HEK293 (cell line): Measurements from ENCODE around the gene DHRS4L2.
"Not testable (repeated sequence)": the region's sequence is repeated elsewhere in the genome, so short reads cannot be mapped to it uniquely, and the experiment has no call there.

ENCODE experiments used
- CTCF ChIP-seq: fragments of 450-650 bp; formaldehyde crosslinking; IDR thresholded peaks from 2 replicates; pipeline ENCODE4 v1.5.1; 2016; ENCODE audit warnings: missing biosample characterization, missing genetic modification characterization
- OSR2 ChIP-seq: fragments of 450-650 bp; formaldehyde crosslinking; IDR thresholded peaks from 2 replicates; pipeline ENCODE4 v1.5.1; 2016; ENCODE audit warnings: missing biosample characterization, missing genetic modification characterization
- ZBTB1 ChIP-seq: fragments of 450-650 bp; formaldehyde crosslinking; IDR thresholded peaks from 2 replicates; pipeline ENCODE4 v1.5.1; 2016; ENCODE audit warnings: missing biosample characterization, missing genetic modification characterization
- ZFP41 ChIP-seq: fragments of 450-650 bp; formaldehyde crosslinking; IDR thresholded peaks from 2 replicates; pipeline ENCODE4 v1.5.1; 2016; ENCODE audit warnings: missing biosample characterization, missing genetic modification characterization, borderline replicate concordance
- ZNF132 ChIP-seq: fragments of 450-650 bp; formaldehyde crosslinking; IDR thresholded peaks from 2 replicates; pipeline ENCODE4 v1.5.1; 2017; ENCODE audit warnings: missing biosample characterization, missing genetic modification characterization, borderline replicate concordance
- ZNF175 ChIP-seq: fragments of 450-650 bp; formaldehyde crosslinking; IDR thresholded peaks from 2 replicates; pipeline ENCODE4 v1.5.1; 2016; ENCODE audit warnings: missing biosample characterization, missing genetic modification characterization
- ZNF302 ChIP-seq: fragments of 450-650 bp; formaldehyde crosslinking; IDR thresholded peaks from 2 replicates; pipeline ENCODE4 v1.5.1; 2016; ENCODE audit warnings: missing biosample characterization, missing genetic modification characterization, low read depth
- ZNF610 ChIP-seq: fragments of 450-650 bp; formaldehyde crosslinking; IDR thresholded peaks from 2 replicates; pipeline ENCODE4 v1.5.1; 2016; ENCODE audit warnings: missing biosample characterization, missing genetic modification characterization, borderline replicate concordance
- TF ChIP-seq, protein P1 (sequence below): fragments of 450-650 bp; formaldehyde crosslinking; IDR thresholded peaks from 2 replicates; pipeline ENCODE4 v1.5.1; 2016; ENCODE audit warnings: missing biosample characterization, missing genetic modification characterization

DNA sequence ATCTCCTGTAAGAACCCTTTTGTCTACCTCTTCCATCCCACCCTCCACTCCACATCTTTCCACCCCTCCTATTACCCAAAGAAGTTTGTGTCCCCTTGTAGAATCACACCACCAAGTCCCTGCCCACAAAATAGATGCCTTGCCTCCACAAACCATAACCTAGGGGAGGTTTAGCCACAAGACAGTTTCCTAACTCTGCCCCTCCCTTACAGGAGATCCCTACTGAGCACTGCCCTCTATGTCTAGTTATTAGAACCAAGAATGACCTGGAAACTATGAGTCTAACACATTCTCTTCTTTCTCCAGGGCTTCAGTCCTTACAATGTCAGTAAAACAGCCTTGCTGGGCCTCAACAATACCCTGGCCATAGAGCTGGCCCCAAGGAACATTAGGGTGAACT is 12.3 kb downstream of the DHRS4L2 start:
- TF ChIP-seq CTCF (tag by site-specific recombination); OSR2 (tag by site-specific recombination); ZFP41; ZNF610 (tag by site-specific recombination); ZNF132 (tag by site-specific recombination); ZNF302; ZBTB1; ZNF175 (tag by site-specific recombination): not testable (repeated sequence)
- TF ChIP-seq, protein P1, sequence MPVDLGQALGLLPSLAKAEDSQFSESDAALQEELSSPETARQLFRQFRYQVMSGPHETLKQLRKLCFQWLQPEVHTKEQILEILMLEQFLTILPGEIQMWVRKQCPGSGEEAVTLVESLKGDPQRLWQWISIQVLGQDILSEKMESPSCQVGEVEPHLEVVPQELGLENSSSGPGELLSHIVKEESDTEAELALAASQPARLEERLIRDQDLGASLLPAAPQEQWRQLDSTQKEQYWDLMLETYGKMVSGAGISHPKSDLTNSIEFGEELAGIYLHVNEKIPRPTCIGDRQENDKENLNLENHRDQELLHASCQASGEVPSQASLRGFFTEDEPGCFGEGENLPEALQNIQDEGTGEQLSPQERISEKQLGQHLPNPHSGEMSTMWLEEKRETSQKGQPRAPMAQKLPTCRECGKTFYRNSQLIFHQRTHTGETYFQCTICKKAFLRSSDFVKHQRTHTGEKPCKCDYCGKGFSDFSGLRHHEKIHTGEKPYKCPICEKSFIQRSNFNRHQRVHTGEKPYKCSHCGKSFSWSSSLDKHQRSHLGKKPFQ (tag by site-specific recombination) = not testable (repeated sequence)
